NCI-H2196 treated with DMSO at 0.1 percent for 48 hours (cell line): ENCODE measurements around the gene FMO3.

Experiments
- DNase-seq: peaks from one replicate; lab custom pipeline; 2025; ENCODE audit not compliant: unreplicated experiment; lab: John Stamatoyannopoulos, UW

FMO3 gene

GRCh38 chr1:171115280-171115897 is 24.7 kb downstream of the FMO3 start:
- no peak for DNase-seq

GRCh38 chr1:171116676-171117075 is 26.0 kb downstream of the FMO3 start:
- DNase-seq = no peak

DNA sequence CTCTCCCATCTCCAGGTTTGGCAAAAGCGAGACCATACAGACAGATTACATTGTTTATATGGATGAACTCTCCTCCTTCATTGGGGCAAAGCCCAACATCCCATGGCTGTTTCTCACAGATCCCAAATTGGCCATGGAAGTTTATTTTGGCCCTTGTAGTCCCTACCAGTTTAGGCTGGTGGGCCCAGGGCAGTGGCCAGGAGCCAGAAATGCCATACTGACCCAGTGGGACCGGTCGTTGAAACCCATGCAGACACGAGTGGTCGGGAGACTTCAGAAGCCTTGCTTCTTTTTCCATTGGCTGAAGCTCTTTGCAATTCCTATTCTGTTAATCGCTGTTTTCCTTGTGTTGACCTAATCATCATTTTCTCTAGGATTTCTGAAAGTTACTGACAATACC is 26.4 kb downstream of the FMO3 start:
- DNase-seq = no peak

GRCh38 chr1:171119648-171120047 is 28.9 kb downstream of the FMO3 start:
- no peak for DNase-seq

DNA sequence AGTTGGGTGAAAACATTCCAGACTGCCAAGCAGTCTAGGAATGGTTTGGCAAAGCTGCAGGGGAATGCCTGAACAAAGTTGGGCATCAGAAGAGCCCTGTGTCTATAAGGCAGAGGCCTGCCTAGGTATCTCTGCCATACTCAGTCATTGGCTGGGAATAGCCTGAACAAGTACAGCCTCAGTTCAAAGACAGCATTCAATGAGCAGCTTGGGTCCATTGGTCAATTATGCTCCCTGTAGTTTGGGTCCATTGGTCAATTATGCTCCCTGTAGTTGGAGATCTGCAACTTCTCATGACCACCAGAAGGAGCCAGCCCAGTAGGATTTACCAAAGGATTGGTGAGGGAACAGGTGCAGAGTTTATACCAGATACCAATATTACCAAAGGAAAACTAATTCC is 31.6 kb downstream of the FMO3 start:
- no peak for DNase-seq

DNA sequence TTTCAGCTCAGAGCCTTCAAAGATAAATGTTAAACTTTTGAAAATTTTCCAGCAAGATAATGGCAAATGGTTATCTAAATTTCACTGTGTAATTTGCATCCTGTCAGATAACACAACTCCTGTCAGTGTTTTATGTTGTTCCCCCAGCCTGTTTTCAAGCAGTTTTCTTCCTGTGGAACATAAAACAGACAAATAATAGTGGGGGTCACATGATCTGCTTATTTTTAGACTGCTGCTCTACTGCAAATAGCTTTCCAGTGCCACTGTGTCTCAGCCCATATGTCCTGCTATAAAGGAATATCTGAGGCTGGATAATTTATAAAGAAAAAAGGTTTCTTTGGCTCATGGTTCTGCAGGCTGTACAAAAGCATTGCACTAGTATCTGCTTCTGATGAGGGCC is 32.2 kb downstream of the FMO3 start:
- no peak for DNase-seq

DNA sequence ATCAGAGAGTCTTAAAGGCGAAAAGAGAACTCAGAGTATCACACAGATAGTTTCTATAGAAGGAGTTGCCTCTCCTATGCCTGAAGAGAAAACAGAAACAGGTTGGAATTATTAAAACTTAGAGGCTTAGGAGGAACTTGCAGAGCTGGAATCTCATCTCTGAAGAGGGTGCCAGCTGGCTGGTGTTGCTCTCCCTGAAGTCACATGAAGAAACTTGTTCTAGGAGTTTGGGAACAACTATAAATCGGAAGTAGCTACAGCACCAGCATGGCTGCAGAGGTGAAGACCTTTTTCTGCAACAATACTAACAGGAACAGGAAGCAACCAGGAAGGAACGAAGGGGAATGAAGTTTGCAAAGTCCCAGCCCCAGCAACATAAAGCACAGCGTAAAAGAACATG is 35.8 kb downstream of the FMO3 start:
- no peak for DNase-seq

- no peak for DNase-seq
These were observed 36.4 kb downstream of the FMO3 start for GRCh38 chr1:171127099-171127498.

GRCh38 chr1:171127501-171127900 is 36.8 kb downstream of the FMO3 start:
- DNase-seq = no peak

DNA sequence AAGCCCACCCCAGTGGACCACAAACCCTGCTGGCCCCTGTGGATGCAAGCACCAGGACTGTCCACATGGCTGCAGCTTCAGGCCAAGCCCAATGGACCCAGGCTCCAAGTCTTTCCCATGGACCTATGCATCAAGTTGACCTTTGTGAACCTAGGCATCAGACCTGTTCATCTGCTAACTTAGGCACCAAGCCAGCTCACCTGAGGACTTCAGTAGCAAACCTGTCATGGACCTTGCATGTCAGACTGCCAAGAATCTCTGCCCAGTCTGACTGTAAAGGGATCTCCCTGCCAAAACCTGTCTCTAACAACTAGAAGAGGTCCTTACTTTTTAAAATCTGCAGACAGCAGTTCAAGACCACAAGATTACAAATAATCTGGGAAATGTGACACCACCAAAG is 37.8 kb downstream of the FMO3 start:
- DNase-seq = no peak

DNA sequence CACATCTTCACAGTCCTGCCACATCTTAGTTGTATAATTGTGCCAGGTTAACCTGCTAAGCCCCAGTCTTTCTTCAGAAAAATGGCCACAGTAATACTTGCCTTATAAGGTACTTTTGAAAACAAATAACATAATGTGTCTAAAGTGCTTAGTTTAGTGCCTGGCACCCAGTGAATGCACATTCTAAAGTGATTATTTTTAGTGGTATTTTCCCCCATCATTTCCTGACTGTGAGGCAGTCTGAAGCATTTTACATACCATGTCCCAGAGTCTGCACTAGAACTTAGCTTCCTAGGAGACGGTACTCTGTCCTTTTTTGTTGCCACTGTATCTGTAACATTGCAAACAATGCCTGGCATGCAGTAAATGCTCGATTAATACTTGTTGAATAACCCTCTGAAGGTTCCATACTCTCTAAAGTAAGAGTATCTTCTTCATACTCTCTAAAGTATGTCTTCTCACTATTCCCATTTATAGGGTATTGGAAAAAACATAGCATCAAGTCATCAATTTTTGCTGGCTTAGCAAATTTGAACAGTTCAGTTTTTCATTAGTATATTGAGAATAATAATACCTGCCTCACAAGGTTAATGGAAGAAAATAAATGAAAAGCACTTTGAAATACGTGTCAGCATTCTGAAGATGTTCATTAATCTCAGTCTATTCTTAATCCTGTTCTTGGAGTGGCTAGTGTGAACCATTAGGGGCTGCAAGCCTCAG is 43.7 kb downstream of the FMO3 start:
- DNase-seq = no peak

DNA sequence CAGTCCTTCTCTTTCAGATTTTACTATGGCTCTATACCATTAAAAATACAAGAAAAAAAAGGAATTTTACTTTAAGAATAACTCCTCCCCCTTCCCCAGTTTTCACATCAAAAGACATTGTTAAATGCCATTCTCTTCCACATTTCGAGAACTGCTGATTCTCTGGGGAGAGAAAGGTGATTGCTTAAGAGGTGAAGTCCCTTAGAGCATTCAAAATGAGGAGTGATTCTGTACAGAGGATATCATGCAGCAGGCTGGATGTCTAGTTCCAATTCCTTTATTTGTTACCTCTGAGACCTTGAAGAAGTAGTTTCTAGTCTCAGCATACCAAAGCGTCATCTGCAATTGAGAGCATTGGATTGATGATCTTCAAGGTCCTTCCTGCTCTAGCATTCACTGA is 46.9 kb downstream of the FMO3 start:
- no peak for DNase-seq

- no peak for DNase-seq
These were observed 48.3 kb downstream of the FMO3 start for GRCh38 chr1:171138980-171139379.

DNA sequence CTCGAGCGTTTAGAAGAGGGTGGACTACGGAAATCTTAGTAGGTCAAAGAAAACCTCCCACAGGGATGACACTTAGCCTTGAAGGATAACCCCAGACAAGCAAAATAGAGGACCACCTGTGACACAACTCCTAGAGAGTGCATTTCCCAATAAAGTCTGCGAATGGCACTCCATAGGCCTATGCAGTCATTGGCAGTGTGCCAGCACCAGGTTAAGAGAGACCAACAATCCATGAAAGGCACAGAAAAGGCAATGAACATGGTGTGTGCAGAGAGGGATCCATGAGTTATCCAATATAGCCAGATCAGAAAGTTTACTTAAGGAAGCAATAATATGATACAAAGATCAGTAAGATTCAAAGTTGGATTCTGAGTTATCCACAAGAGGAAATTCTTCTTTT is 49.2 kb downstream of the FMO3 start:
- no peak for DNase-seq

GRCh38 chr1:171140401-171140800 is 49.7 kb downstream of the FMO3 start:
- no peak for DNase-seq

GRCh38 chr1:171140956-171141687 is 50.4 kb downstream of the FMO3 start:
- DNase-seq = no peak

DNA sequence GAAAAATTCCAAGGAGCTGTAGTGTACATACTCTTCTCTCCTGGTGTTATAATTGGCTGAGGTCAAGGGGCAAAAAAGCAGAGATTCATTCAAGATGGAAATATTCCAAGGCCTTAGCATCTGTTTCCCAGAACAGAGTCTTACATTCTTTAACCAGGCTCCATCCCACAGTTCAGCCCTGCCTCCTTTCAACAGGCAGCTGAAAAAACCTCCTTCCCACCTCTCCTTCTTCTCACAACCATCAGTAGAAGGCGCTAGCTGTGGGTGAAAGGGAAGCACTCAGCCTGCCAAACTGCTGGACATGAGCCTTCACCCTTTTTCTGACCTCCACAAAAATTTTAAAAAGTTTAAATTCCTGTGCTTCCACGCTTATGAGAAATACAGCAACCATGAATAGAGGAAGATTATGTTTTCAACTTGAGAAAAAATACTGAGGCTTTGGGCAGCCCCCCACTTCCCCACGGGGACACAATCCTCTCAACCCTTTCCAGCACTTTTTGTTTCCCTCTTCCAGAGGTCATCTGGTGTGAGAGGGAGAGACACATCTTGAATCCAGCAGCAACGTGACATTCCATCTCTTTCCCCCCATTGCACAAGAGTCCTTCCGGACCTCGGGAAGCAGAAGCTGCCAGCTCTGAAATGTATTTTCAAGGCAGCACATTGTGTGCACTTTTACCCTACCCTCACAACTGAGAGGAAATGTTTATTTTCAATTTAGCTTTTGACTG is 51.1 kb downstream of the FMO3 start:
- no peak for DNase-seq

GRCh38 chr1:171142416-171143385 is 52.0 kb downstream of the FMO3 start:
- DNase-seq = no peak

GRCh38 chr1:171150156-171150555 is 59.5 kb downstream of the FMO3 start:
- no peak for DNase-seq

- no peak for DNase-seq
These were observed 61.8 kb downstream of the FMO3 start for GRCh38 chr1:171152549-171152948.
